Ureter (tissue), 1 donor: ENCODE results near the gene LFNG. TPM values are rescaled to one million over a fixed set of nuclear protein-coding genes. Genes with fewer than 3 reads are reported as not detected.
"Not testable (repeated sequence)": the region's sequence is repeated elsewhere in the genome, so short reads cannot be mapped to it uniquely, and the experiment has no call there.

ENCODE experiments used
- DNase-seq: peaks from one replicate; pipeline ENCODE4 v3.0.0-alpha.2; 2020; ENCODE audit warnings: low spot score
- total RNA-seq: library from RNA; stranded (reverse); gene quantifications from one replicate; pipeline ENCODE4 v1.2.4, GENCODE V29; 2023
- donor health status: DM: yes; HTN: yes; CAD: no.

The LFNG gene
- total RNA-seq, 1 donor from 2014 or later, result 22.5 TPM

- no peak for DNase-seq
Measured at GRCh38 chr7:2544541-2545188, 25.1 kb downstream of the LFNG start.

- DNase-seq, result no peak
Measured at GRCh38 chr7:2545746-2546425, 26.3 kb downstream of the LFNG start.

- no peak for DNase-seq
Measured at GRCh38 chr7:2546776-2547586, 27.4 kb downstream of the LFNG start.

GRCh38 chr7:2551418-2551817, 31.8 kb downstream of the LFNG start:
- DNase-seq, result no peak

- DNase-seq, result no peak
Measured at GRCh38 chr7:2553108-2553507, 33.5 kb downstream of the LFNG start.

GRCh38 chr7:2553831-2554581, 34.4 kb downstream of the LFNG start:
- no peak for DNase-seq

- no peak for DNase-seq
Measured at GRCh38 chr7:2554661-2555111, 35.1 kb downstream of the LFNG start.

GRCh38 chr7:2555121-2556052, 35.8 kb downstream of the LFNG start, which contains the start of gene BRAT1:
BRAT1 (minus strand) TSS chr7:2555524; CDS start chr7:2554431, 1,093 bp downstream.
- peak; percentile 98 for DNase-seq

GRCh38 chr7:2558629-2559282, 39.2 kb downstream of the LFNG start, which contains the start of gene IQCE:
IQCE (plus strand) TSS chr7:2558979; CDS start chr7:2559182, 203 bp downstream.
- peak; percentile 92 for DNase-seq

- DNase-seq, result no peak
Measured at GRCh38 chr7:2559283-2559950, 39.8 kb downstream of the LFNG start.

GRCh38 chr7:2563955-2564354, 44.4 kb downstream of the LFNG start:
- not testable (repeated sequence) for DNase-seq

GRCh38 chr7:2564970-2565540, 45.5 kb downstream of the LFNG start:
- no peak for DNase-seq

GRCh38 chr7:2566348-2566889, 46.8 kb downstream of the LFNG start:
- DNase-seq, result no peak

- DNase-seq, result no peak
Measured at GRCh38 chr7:2566890-2567678, 47.5 kb downstream of the LFNG start.

- DNase-seq, result no peak
Measured at GRCh38 chr7:2567679-2568278, 48.2 kb downstream of the LFNG start.

- DNase-seq, result no peak
Measured at GRCh38 chr7:2568521-2569223, 49.1 kb downstream of the LFNG start.

GRCh38 chr7:2569421-2569820, 49.8 kb downstream of the LFNG start:
- no peak for DNase-seq
